HepG2 (cell line): ENCODE data around the gene G6PD. TPM values are rescaled to one million over a fixed set of nuclear protein-coding genes. Genes with fewer than 3 reads are reported as not detected.

Experiments used
- BRCA1 ChIP-seq: sonication (generic); formaldehyde crosslinking; IDR thresholded peaks from 2 replicates; pipeline ENCODE4 v1.4.0; 2020; ENCODE audit warnings: missing genetic modification reagents
- GATAD1 ChIP-seq: IDR thresholded peaks from 2 replicates; pipeline ENCODE4 v1.6.1; 2016; ENCODE audit warnings: missing genetic modification reagents, missing compliant biosample characterization
- GTF2F1 ChIP-seq: fragments of 150-350 bp; IDR thresholded peaks from 2 replicates; pipeline ENCODE4 v1.6.1; 2014; ENCODE audit warnings: low read length
- KMT2B ChIP-seq: IDR thresholded peaks from 2 replicates; pipeline ENCODE4 v1.6.1; 2016; ENCODE audit warnings: missing genetic modification reagents, missing compliant biosample characterization
- MAFF ChIP-seq: IDR thresholded peaks from 2 replicates; pipeline ENCODE4 v1.6.1; 2011; ENCODE audit warnings: low read depth, low read length, improper control_type of control experiment
- NR2F6 ChIP-seq, 2 experiments: IDR thresholded peaks; 2 replicates each; pipeline ENCODE4 v1.6.1; 2016; ENCODE audit warnings: antibody characterized with exemption in 1 of 2, mild to moderate bottlenecking in 1 of 2
- PHF21A ChIP-seq: sonication (generic); formaldehyde crosslinking; IDR thresholded peaks from 2 replicates; pipeline ENCODE4 v1.5.0; 2020; ENCODE audit warnings: mild to moderate bottlenecking, missing genetic modification reagents
- POLR2G ChIP-seq: fragments of 200-400 bp; formaldehyde crosslinking; IDR thresholded peaks from 2 replicates; pipeline ENCODE4 v1.6.1; 2018; ENCODE audit warnings: mild to moderate bottlenecking, low read depth, low read length, moderate library complexity
- SNAI1 ChIP-seq: sonication (generic); formaldehyde crosslinking; IDR thresholded peaks from 2 replicates; pipeline ENCODE4 v1.5.0; 2020; ENCODE audit warnings: mild to moderate bottlenecking, missing genetic modification reagents, borderline replicate concordance
- STAG1 ChIP-seq: sonication (generic); formaldehyde crosslinking; IDR thresholded peaks from 2 replicates; pipeline ENCODE4 v1.4.0; 2020; ENCODE audit warnings: missing genetic modification reagents
- TCF7 ChIP-seq: sonication (generic); IDR thresholded peaks from 2 replicates; pipeline ENCODE4 v1.6.1; 2016; ENCODE audit warnings: antibody characterized with exemption, low read depth
- ZNF549 ChIP-seq: sonication (generic); formaldehyde crosslinking; IDR thresholded peaks from 2 replicates; pipeline ENCODE4 v1.5.0; 2020; ENCODE audit warnings: missing genetic modification reagents
- ZNF775 ChIP-seq: sonication (generic); formaldehyde crosslinking; IDR thresholded peaks from 2 replicates; pipeline ENCODE4 v1.4.0; 2020; ENCODE audit warnings: missing genetic modification reagents, mild to moderate bottlenecking, moderate library complexity, borderline replicate concordance
- ZNF841 ChIP-seq: sonication (generic); formaldehyde crosslinking; IDR thresholded peaks from 2 replicates; pipeline ENCODE4 v1.8.1; 2023; ENCODE audit warnings: missing genetic modification reagents, borderline replicate concordance
- polyA plus RNA-seq, 8 experiments: library from polyadenylated mRNA; depleted of rRNA in 3 of 8; stranded (reverse) in 7 of 8; unstranded in 1 of 8; fragments of >200 nt; fragmentation: Illumina TruSeq in 4 of 8; extraction: Trizol in 4 of 8; gene quantifications; 2 replicates each; pipeline versions ENCODE4 v1.2.1 to v1.2.3, GENCODE V29; 2011 to 2016; ENCODE audit warnings: low read depth in 4 of 8, missing spikeins in 1 of 8, mixed read lengths in 1 of 8; ENCODE audit not compliant: insufficient read depth in 1 of 8
- total RNA-seq, 5 experiments: library from RNA; depleted of rRNA; stranded (reverse); fragments of >200 nt; fragmentation: Illumina TruSeq; extraction: Trizol; gene quantifications; 2 replicates each; pipeline ENCODE4 v1.2.3, GENCODE V29; 2016; ENCODE audit warnings: low read depth in 1 of 5
- TF ChIP-seq, protein P1 (sequence below): IDR thresholded peaks from 2 replicates; pipeline ENCODE4 v1.6.1; 2016
- TF ChIP-seq, protein P2 (sequence below): sonication (generic); formaldehyde crosslinking; IDR thresholded peaks from 2 replicates; pipeline ENCODE4 v1.4.0; 2020; ENCODE audit warnings: missing genetic modification reagents
- TF ChIP-seq, protein P3 (sequence below): IDR thresholded peaks from 2 replicates; pipeline ENCODE4 v1.6.1; 2016; ENCODE audit warnings: mild to moderate bottlenecking
- TF ChIP-seq, protein P4 (sequence below), 2 experiments: sonication (generic) in 1 of 2; formaldehyde crosslinking in 1 of 2; IDR thresholded peaks; 2 replicates each; pipeline versions ENCODE4 v1.4.0 to v1.6.1; 2018 to 2020; ENCODE audit warnings: missing genetic modification reagents in 2 of 2, borderline replicate concordance in 1 of 2, low read depth in 1 of 2, mild to moderate bottlenecking in 1 of 2, missing biosample characterization in 1 of 2
- TF ChIP-seq, protein P5 (sequence below): sonication (generic); formaldehyde crosslinking; IDR thresholded peaks from 2 replicates; pipeline ENCODE4 v1.4.0; 2020; ENCODE audit warnings: missing genetic modification reagents, borderline replicate concordance
- TF ChIP-seq, protein P6 (sequence below): sonication (generic); formaldehyde crosslinking; IDR thresholded peaks from 2 replicates; pipeline ENCODE4 v1.9.0; 2021; ENCODE audit warnings: missing genetic modification reagents, mild to moderate bottlenecking, borderline replicate concordance

Gene G6PD
- total and polyA plus RNA-seq, 2 of the 13 experiments (the other 11 are each of a cell fraction or from before 2014, with no cell fraction given), result 18.8 to 28.8 TPM

DNA sequence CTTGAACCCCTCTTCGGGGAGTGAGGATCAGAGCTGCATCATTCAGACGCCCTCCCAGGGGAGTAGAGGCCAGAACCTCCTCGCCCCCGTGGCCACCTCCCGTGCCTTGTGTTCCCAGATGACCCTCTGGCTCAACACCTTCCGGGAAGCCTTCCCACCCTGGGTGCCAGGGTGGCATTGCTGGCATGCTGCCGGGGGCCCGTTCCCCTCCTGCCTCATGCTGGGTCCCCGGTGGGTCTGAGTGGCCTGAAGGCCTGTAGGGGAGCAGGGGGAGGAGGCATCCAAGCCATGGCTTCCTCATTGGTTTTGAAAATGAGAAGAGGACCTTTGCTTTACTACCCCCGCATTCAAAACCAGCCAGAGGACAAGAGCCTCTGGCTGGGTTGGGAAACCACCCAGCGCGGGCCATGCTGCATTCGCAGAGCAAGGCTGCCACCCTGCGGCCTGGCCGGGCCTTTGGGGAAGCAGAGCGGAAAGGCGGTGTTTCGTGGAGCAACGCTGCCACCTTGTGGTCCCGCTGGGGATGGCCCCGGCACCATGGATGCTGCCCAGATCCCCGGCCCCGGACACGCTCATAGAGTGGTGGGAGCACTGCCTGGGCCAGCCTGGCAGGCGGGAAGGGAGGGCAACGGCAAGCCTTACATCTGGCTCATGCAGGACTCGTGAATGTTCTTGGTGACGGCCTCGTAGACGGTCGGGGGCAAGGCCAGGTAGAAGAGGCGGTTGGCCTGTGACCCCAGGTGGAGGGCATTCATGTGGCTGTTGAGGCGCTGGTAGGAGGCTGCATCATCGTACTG, 11.9 kb downstream of the G6PD start (continued):
- no peak for TF ChIP-seq ZNF549 (CRISPR knock-in tag)
- TF ChIP-seq, protein P1, sequence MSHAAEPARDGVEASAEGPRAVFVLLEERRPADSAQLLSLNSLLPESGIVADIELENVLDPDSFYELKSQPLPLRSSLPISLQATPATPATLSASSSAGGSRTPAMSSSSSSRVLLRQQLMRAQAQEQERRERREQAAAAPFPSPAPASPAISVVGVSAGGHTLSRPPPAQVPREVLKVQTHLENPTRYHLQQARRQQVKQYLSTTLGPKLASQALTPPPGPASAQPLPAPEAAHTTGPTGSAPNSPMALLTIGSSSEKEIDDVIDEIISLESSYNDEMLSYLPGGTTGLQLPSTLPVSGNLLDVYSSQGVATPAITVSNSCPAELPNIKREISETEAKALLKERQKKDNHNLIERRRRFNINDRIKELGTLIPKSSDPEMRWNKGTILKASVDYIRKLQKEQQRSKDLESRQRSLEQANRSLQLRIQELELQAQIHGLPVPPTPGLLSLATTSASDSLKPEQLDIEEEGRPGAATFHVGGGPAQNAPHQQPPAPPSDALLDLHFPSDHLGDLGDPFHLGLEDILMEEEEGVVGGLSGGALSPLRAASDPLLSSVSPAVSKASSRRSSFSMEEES (CRISPR knock-in tag), result peak; percentile 20; the same call in 1 of the 2 replicates
- TF ChIP-seq, protein P2, sequence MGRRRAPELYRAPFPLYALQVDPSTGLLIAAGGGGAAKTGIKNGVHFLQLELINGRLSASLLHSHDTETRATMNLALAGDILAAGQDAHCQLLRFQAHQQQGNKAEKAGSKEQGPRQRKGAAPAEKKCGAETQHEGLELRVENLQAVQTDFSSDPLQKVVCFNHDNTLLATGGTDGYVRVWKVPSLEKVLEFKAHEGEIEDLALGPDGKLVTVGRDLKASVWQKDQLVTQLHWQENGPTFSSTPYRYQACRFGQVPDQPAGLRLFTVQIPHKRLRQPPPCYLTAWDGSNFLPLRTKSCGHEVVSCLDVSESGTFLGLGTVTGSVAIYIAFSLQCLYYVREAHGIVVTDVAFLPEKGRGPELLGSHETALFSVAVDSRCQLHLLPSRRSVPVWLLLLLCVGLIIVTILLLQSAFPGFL (CRISPR knock-in tag), result no peak
- TF ChIP-seq ZNF841 (CRISPR knock-in tag), result no peak
- no peak for TF ChIP-seq POLR2G
- peak; percentile 40; the same call in 1 of the 2 replicates for TF ChIP-seq GATAD1 (CRISPR knock-in tag)
- TF ChIP-seq KMT2B, result 0 out of 2 replicates have a peak, but pooled peaks have one; percentile 32
- TF ChIP-seq PHF21A, result no peak
- TF ChIP-seq TCF7, result no peak
- TF ChIP-seq, protein P3, sequence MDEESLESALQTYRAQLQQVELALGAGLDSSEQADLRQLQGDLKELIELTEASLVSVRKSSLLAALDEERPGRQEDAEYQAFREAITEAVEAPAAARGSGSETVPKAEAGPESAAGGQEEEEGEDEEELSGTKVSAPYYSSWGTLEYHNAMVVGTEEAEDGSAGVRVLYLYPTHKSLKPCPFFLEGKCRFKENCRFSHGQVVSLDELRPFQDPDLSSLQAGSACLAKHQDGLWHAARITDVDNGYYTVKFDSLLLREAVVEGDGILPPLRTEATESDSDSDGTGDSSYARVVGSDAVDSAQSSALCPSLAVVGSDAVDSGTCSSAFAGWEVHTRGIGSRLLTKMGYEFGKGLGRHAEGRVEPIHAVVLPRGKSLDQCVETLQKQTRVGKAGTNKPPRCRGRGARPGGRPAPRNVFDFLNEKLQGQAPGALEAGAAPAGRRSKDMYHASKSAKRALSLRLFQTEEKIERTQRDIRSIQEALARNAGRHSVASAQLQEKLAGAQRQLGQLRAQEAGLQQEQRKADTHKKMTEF (CRISPR knock-in tag), result peak; percentile 74
- TF ChIP-seq, protein P4, sequence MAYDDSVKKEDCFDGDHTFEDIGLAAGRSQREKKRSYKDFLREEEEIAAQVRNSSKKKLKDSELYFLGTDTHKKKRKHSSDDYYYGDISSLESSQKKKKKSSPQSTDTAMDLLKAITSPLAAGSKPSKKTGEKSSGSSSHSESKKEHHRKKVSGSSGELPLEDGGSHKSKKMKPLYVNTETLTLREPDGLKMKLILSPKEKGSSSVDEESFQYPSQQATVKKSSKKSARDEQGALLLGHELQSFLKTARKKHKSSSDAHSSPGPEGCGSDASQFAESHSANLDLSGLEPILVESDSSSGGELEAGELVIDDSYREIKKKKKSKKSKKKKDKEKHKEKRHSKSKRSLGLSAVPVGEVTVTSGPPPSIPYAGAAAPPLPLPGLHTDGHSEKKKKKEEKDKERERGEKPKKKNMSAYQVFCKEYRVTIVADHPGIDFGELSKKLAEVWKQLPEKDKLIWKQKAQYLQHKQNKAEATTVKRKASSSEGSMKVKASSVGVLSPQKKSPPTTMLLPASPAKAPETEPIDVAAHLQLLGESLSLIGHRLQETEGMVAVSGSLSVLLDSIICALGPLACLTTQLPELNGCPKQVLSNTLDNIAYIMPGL (CRISPR knock-in tag; IDR thresholded peaks at IDR 0.05; ENCODE audit: borderline replicate concordance in 1 of 2, low read depth in 1 of 2), result peak; percentile 78 to 83; a peak in 2 of 4 replicates
- TF ChIP-seq STAG1, result peak; percentile 99
- TF ChIP-seq GTF2F1, result no peak
- no peak for TF ChIP-seq NR2F6 (IDR thresholded peaks at IDR 0.05)
- TF ChIP-seq NR2F6 (CRISPR knock-in tag; IDR thresholded peaks at IDR 0.05), result 0 out of 2 replicates have a peak, but pooled peaks have one; percentile 43
- TF ChIP-seq, protein P5, sequence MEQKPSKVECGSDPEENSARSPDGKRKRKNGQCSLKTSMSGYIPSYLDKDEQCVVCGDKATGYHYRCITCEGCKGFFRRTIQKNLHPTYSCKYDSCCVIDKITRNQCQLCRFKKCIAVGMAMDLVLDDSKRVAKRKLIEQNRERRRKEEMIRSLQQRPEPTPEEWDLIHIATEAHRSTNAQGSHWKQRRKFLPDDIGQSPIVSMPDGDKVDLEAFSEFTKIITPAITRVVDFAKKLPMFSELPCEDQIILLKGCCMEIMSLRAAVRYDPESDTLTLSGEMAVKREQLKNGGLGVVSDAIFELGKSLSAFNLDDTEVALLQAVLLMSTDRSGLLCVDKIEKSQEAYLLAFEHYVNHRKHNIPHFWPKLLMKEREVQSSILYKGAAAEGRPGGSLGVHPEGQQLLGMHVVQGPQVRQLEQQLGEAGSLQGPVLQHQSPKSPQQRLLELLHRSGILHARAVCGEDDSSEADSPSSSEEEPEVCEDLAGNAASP (CRISPR knock-in tag), result 0 out of 2 replicates have a peak, but pooled peaks have one; percentile 26
- no peak for TF ChIP-seq ZNF775 (CRISPR knock-in tag)
- TF ChIP-seq BRCA1 (CRISPR knock-in tag), result no peak
- TF ChIP-seq SNAI1 (CRISPR knock-in tag), result no peak
- TF ChIP-seq MAFF, result no peak
- TF ChIP-seq, protein P6, sequence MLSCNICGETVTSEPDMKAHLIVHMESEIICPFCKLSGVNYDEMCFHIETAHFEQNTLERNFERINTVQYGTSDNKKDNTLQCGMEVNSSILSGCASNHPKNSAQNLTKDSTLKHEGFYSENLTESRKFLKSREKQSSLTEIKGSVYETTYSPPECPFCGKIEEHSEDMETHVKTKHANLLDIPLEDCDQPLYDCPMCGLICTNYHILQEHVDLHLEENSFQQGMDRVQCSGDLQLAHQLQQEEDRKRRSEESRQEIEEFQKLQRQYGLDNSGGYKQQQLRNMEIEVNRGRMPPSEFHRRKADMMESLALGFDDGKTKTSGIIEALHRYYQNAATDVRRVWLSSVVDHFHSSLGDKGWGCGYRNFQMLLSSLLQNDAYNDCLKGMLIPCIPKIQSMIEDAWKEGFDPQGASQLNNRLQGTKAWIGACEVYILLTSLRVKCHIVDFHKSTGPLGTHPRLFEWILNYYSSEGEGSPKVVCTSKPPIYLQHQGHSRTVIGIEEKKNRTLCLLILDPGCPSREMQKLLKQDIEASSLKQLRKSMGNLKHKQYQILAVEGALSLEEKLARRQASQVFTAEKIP (CRISPR knock-in tag), result no peak
